Testis (tissue), 2 donors: Measurements from ENCODE around the gene NEUROD4.

Experiments used
- CTCF ChIP-seq, 3 experiments: fragments of 450-650 bp in 2 of 3; fragments of 200-600 bp in 1 of 3; sonication (generic) in 1 of 3; IDR thresholded peaks; one replicate each; pipeline ENCODE4 v1.5.1; 2016 to 2019; ENCODE audit warnings: antibody characterized with exemption in 3 of 3, mild to moderate bottlenecking in 2 of 3, moderate library complexity in 1 of 3
- POLR2A ChIP-seq: fragments of 450-650 bp; IDR thresholded peaks from one replicate; pipeline ENCODE4 v1.6.1; 2017; ENCODE audit warnings: antibody characterized with exemption, mild to moderate bottlenecking, moderate library complexity

GRCh38 chr12:55039395-55040354 lies 19.9 kb downstream of the NEUROD4 start:
- TF ChIP-seq CTCF (IDR thresholded peaks at IDR 0.05) (no peak), POLR2A (no peak)
